H1 (cell line): ENCODE data around the gene ARHGDIB. TPM values are rescaled to one million over a fixed set of nuclear protein-coding genes. Genes with fewer than 3 reads are reported as not detected.

Experiments used
- CTCF ChIA-PET: fragments of 300-600 bp; sonication (Branson Sonifier 250); formaldehyde crosslinking; loops from one replicate; lab custom pipeline; 2021; ENCODE audit not compliant: partially characterized antibody; lab: Charles Lee
- POLR2A ChIA-PET: fragments of 300-600 bp; sonication (Branson Sonifier 250); formaldehyde crosslinking; loops from one replicate; lab custom pipeline; 2021; ENCODE audit warnings: inconsistent platforms; ENCODE audit not compliant: partially characterized antibody; lab: Charles Lee
- DNase-seq, 2 experiments: peaks; one replicate each; pipeline versions ENCODE4 v3.0.0 to v3.0.0-alpha.2; 2010 to 2022; ENCODE audit warnings: low spot score in 2 of 2, low read depth in 1 of 2, mixed read lengths in 1 of 2
- FAIRE-seq: peaks from 2 replicates; lab custom pipeline; 2011; peaks lifted over from hg19 to GRCh38; lab: Jason Lieb, UNC
- H2AFZ ChIP-seq: 2 replicates; pipeline ENCODE4 v1.8.1; 2012; ENCODE audit warnings: low read length, inconsistent platforms
- H2AK5ac ChIP-seq: 2 replicates; pipeline ENCODE4 v1.6.1; 2013; ENCODE audit warnings: low read depth, low read length
- H2BK120ac ChIP-seq: replicated peaks from 2 replicates; pipeline ENCODE3; 2013; ENCODE audit warnings: low read depth, low read length, inconsistent platforms
- H2BK12ac ChIP-seq: 2 replicates; pipeline ENCODE4 v1.6.1; 2013; ENCODE audit warnings: low read depth, low read length
- H2BK15ac ChIP-seq: 2 replicates; pipeline ENCODE4 v1.6.1; 2013; ENCODE audit warnings: low read length
- H2BK20ac ChIP-seq: 2 replicates; pipeline ENCODE4 v1.6.1; 2013; ENCODE audit warnings: low read length
- H2BK5ac ChIP-seq: 2 replicates; pipeline ENCODE4 v1.6.1; 2013; ENCODE audit warnings: low read depth, low read length
- H3K14ac ChIP-seq: 2 replicates; pipeline ENCODE4 v1.6.1; 2013; ENCODE audit warnings: inconsistent platforms; ENCODE audit not compliant: insufficient read length
- H3K18ac ChIP-seq: 2 replicates; pipeline ENCODE4 v1.6.1; 2013; ENCODE audit warnings: low read length; ENCODE audit errors: extremely low read depth
- H3K23ac ChIP-seq: 2 replicates; pipeline ENCODE4 v1.6.1; 2013; ENCODE audit warnings: inconsistent platforms; ENCODE audit not compliant: insufficient read length
- H3K23me2 ChIP-seq: 2 replicates; pipeline ENCODE4 v1.6.1; 2013; ENCODE audit warnings: low read depth, low read length
- H3K27ac ChIP-seq: 2 replicates; pipeline ENCODE4 v1.6.1; 2011; ENCODE audit warnings: low read depth, low read length, inconsistent platforms
- H3K27me3 ChIP-seq, 4 experiments: replicated peaks in 1 of 4; 1 replicate in 1 of 4; 2 replicates in 3 of 4; pipeline versions ENCODE4 v1.6.1 to v1.8.1; 2011 to 2013; ENCODE audit warnings: low read length in 3 of 4, mild to moderate bottlenecking in 3 of 4, inconsistent platforms in 2 of 4, mixed read lengths in 2 of 4, moderate library complexity in 1 of 4; ENCODE audit not compliant: control insufficient read depth in 3 of 4, insufficient read depth in 3 of 4; ENCODE audit errors: extremely low read depth in 1 of 4
- H3K36me3 ChIP-seq, 4 experiments: 2 replicates each; pipeline versions ENCODE4 v1.6.1 to v1.8.1; 2011 to 2013; ENCODE audit warnings: mild to moderate bottlenecking in 4 of 4, low read length in 3 of 4, moderate library complexity in 2 of 4, control low read depth in 1 of 4, inconsistent platforms in 1 of 4; ENCODE audit not compliant: insufficient read depth in 4 of 4, control insufficient read depth in 2 of 4
- H3K4ac ChIP-seq: replicated peaks from 2 replicates; pipeline ENCODE3; 2013; ENCODE audit warnings: low read length, low read depth, mixed read lengths, inconsistent platforms; ENCODE audit not compliant: insufficient read length
- H3K4me1 ChIP-seq, 4 experiments: replicated peaks in 1 of 4; 1 replicate in 1 of 4; 2 replicates in 3 of 4; pipeline versions ENCODE4 v1.6.1 to v1.8.1; 2011 to 2013; ENCODE audit warnings: low read length in 3 of 4, inconsistent platforms in 2 of 4, mixed read lengths in 1 of 4; ENCODE audit not compliant: insufficient read depth in 4 of 4, control insufficient read depth in 3 of 4
- H3K4me2 ChIP-seq, 2 experiments: 2 replicates each; pipeline versions ENCODE4 v1.6.1 to v1.8.1; 2011 to 2013; ENCODE audit warnings: low read depth in 2 of 2, low read length in 2 of 2, control low read depth in 1 of 2, inconsistent platforms in 1 of 2, mild to moderate bottlenecking in 1 of 2; ENCODE audit not compliant: insufficient read depth in 1 of 2
- H3K4me3 ChIP-seq, 4 experiments: fragments of 200-600, 300-600 bp in 1 of 4; sonication (generic), shearing (Covaris generic), sonication (Bioruptor Twin) in 1 of 4; 2 replicates each; pipeline versions ENCODE4 v1.5.1 to v1.8.1; 2011 to 2016; ENCODE audit warnings: low read length in 4 of 4, low read depth in 3 of 4, control low read depth in 2 of 4, inconsistent platforms in 2 of 4, mild to moderate bottlenecking in 2 of 4, mixed read lengths in 1 of 4, moderate library complexity in 1 of 4; ENCODE audit not compliant: insufficient read depth in 2 of 4; ENCODE audit errors: extremely low read depth in 1 of 4
- H3K56ac ChIP-seq: replicated peaks from 2 replicates; pipeline ENCODE3; 2013; ENCODE audit warnings: low read depth, mild to moderate bottlenecking, mixed read lengths, low read length, inconsistent platforms; ENCODE audit not compliant: insufficient read length
- H3K79me1 ChIP-seq: 2 replicates; pipeline ENCODE4 v1.6.1; 2013; ENCODE audit warnings: low read depth, low read length, control low read depth
- H3K79me2 ChIP-seq, 2 experiments: 2 replicates each; pipeline versions ENCODE4 v1.6.1 to v1.8.1; 2012 to 2013; ENCODE audit warnings: low read length in 2 of 2, mild to moderate bottlenecking in 2 of 2, inconsistent platforms in 1 of 2; ENCODE audit not compliant: insufficient read depth in 2 of 2, control insufficient read depth in 1 of 2
- H3K9ac ChIP-seq, 4 experiments: replicated peaks in 1 of 4; 1 replicate in 1 of 4; 2 replicates in 3 of 4; pipeline versions ENCODE4 v1.6.1 to v1.8.1; 2011 to 2013; ENCODE audit warnings: low read depth in 3 of 4, low read length in 3 of 4, control low read depth in 2 of 4, mild to moderate bottlenecking in 2 of 4, moderate library complexity in 2 of 4, inconsistent platforms in 1 of 4; ENCODE audit errors: extremely low read depth in 1 of 4
- H3K9me3 ChIP-seq, 2 experiments: 2 replicates each; pipeline versions ENCODE4 v1.6.1 to v1.8.1; 2012 to 2013; ENCODE audit warnings: mild to moderate bottlenecking in 2 of 2, moderate library complexity in 2 of 2, control low read depth in 1 of 2, inconsistent platforms in 1 of 2, low read depth in 1 of 2, low read length in 1 of 2, mixed read lengths in 1 of 2; ENCODE audit not compliant: insufficient read depth in 2 of 2
- H4K20me1 ChIP-seq, 2 experiments: replicated peaks in 1 of 2; 2 replicates each; pipeline versions ENCODE3 to v1.8.1; 2011 to 2013; ENCODE audit warnings: inconsistent platforms in 2 of 2, low read length in 2 of 2, mild to moderate bottlenecking in 1 of 2; ENCODE audit not compliant: insufficient read depth in 2 of 2, control insufficient read depth in 1 of 2
- H4K5ac ChIP-seq: 2 replicates; pipeline ENCODE4 v1.6.1; 2013; ENCODE audit warnings: low read length, low read depth, mixed read lengths, inconsistent platforms; ENCODE audit not compliant: insufficient read length
- H4K8ac ChIP-seq: 2 replicates; pipeline ENCODE4 v1.8.0; 2013; ENCODE audit warnings: mild to moderate bottlenecking, moderate library complexity, low read length, inconsistent platforms; ENCODE audit not compliant: insufficient read depth; ENCODE audit errors: extremely low read depth
- H4K91ac ChIP-seq: replicated peaks from 2 replicates; pipeline ENCODE3; 2013; ENCODE audit warnings: low read length, mixed read lengths, inconsistent platforms; ENCODE audit not compliant: insufficient read length
- ATF2 ChIP-seq: IDR thresholded peaks from 2 replicates; pipeline ENCODE4 v1.6.1; 2012; ENCODE audit warnings: low read length, inconsistent platforms
- BCL11A ChIP-seq, 2 experiments: IDR thresholded peaks; one replicate each; pipeline ENCODE4 v1.6.1; 2011; ENCODE audit warnings: low read depth in 2 of 2, low read length in 2 of 2, mild to moderate bottlenecking in 2 of 2
- BRCA1 ChIP-seq: IDR thresholded peaks from 2 replicates; pipeline ENCODE4 v1.6.1; 2012; ENCODE audit warnings: low read depth, low read length, improper control_type of control experiment
- CEBPB ChIP-seq: IDR thresholded peaks from 2 replicates; pipeline ENCODE4 v1.6.1; 2012; ENCODE audit warnings: low read depth, low read length
- EZH2 ChIP-seq: fragments of 200-600 bp; sonication (generic); IDR thresholded peaks from 2 replicates; pipeline ENCODE4 v1.7.1; 2012; ENCODE audit warnings: low read depth, mild to moderate bottlenecking, moderate library complexity, low read length, inconsistent platforms; ENCODE audit not compliant: severe bottlenecking
- JUN ChIP-seq: IDR thresholded peaks from 2 replicates; pipeline ENCODE4 v1.6.1; 2011; ENCODE audit warnings: low read depth, mild to moderate bottlenecking, improper control_type of control experiment, low read length
- POLR2AphosphoS5 ChIP-seq: IDR thresholded peaks from 2 replicates; pipeline ENCODE4 v1.6.1; 2011; ENCODE audit warnings: low read depth, low read length
- POU5F1 ChIP-seq: IDR thresholded peaks from 2 replicates; pipeline ENCODE4 v1.6.1; 2011; ENCODE audit warnings: low read depth, mild to moderate bottlenecking, low read length, moderate library complexity
- RFX5 ChIP-seq: IDR thresholded peaks from 2 replicates; pipeline ENCODE4 v1.6.1; 2011; ENCODE audit warnings: low read depth, low read length, improper control_type of control experiment, borderline replicate concordance
- TAF7 ChIP-seq: optimal IDR thresholded peaks from 2 replicates; pipeline ENCODE3; 2011; ENCODE audit warnings: low read depth, mild to moderate bottlenecking, inconsistent platforms, low read length, moderate library complexity, borderline replicate concordance
- TCF12 ChIP-seq: IDR thresholded peaks from 2 replicates; pipeline ENCODE4 v1.6.1; 2011; ENCODE audit warnings: low read depth, mild to moderate bottlenecking, low read length
- TEAD4 ChIP-seq: IDR thresholded peaks from 2 replicates; pipeline ENCODE4 v1.6.1; 2012; ENCODE audit warnings: low read depth, low read length, inconsistent platforms, mixed read lengths
- WGBS, 2 experiments: shearing (Covaris generic) in 1 of 2; methylation state at CpG; one replicate each; pipeline versions ENCODE4 v1.1.6 to v1.1.7; 2013 to 2015; ENCODE audit warnings: low lambda C conversion rate in 2 of 2, mixed read lengths in 2 of 2, inconsistent platforms in 1 of 2, low coverage in 1 of 2, missing lambda C conversion rate in 1 of 2; ENCODE audit not compliant: insufficient replicate concordance in 2 of 2, insufficient coverage in 1 of 2, insufficient read length in 1 of 2; ENCODE audit errors: extremely low coverage in 1 of 2, missing lambda C conversion rate in 1 of 2; 5-methylcytosine and 5-hydroxymethylcytosine counted together
- polyA plus RNA-seq, 7 experiments: library from polyadenylated mRNA; depleted of rRNA in 3 of 7; stranded (reverse) in 5 of 7; unstranded in 2 of 7; fragments of >200 nt in 5 of 7; fragments of 200-250 nt in 2 of 7; gene quantifications; 1 replicate in 5 of 7; 2 replicates in 1 of 7; 4 replicates in 1 of 7; pipeline versions ENCODE4 v1.2.1 to v1.2.3, GENCODE V29; 2011 to 2013; ENCODE audit warnings: missing spikeins in 2 of 7, mixed read lengths in 2 of 7
- total RNA-seq: library from RNA; stranded (reverse); fragmentation: NEBNext Ultra II Directional; extraction: Animal tissue kit (Norgen Biotek cat#: 25700); gene quantifications from 2 replicates; pipeline ENCODE4 v1.2.1, GENCODE V29; 2021
- TF ChIP-seq, protein P1 (sequence below): IDR thresholded peaks from 2 replicates; pipeline ENCODE4 v1.6.1; 2012; ENCODE audit warnings: inconsistent platforms

The ARHGDIB gene
- total and polyA plus RNA-seq, 2 of the 8 experiments (the other 6 are each of a cell fraction or from before 2014, with no cell fraction given), result 0.82 to 1.3 TPM

DNA sequence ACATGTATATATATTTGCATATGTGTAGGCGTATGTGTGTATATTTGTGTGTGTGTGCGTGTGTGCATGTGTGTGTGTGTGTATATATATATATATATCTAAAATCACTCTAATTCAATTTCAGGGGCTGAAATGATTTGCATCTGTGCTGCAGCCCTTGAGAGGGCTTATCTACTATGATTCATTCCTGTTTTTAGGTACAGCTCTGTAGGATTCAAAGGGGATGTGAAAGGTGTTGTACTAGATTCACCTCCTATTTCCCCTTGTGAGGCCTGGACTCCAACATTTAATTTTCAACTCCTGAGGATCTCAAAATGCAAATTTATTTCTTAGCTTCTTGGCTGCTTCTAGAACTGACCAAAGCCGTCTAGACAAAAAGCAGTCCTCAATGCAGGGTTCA, 34.1 kb downstream of the ARHGDIB start:
- no peak overlapping the region for H3K18ac ChIP-seq
- H3K4ac ChIP-seq, result no peak overlapping the region
- H2BK12ac ChIP-seq, result no peak overlapping the region
- H2BK15ac ChIP-seq, result no peak overlapping the region
- no peaks in the 10 kb centered on the region for H3K4me1 ChIP-seq
- ChIA-PET CTCF (interaction anchor here (0.7 to 2.6 kb wide), 2 partner anchors 9 to 25 kb away, joined by 4 to 15 read pairs; no protein-coding TSS in a partner anchor), POLR2A (no interaction called here)
- no peak overlapping the region for H3K4me3 ChIP-seq
- H3K14ac ChIP-seq, result no peak overlapping the region
- no peaks in the 10 kb centered on the region for H3K79me1 ChIP-seq
- no peaks in the 10 kb centered on the region for H3K9me3 ChIP-seq
- H2AK5ac ChIP-seq, result no peak overlapping the region
- no peak overlapping the region for H4K5ac ChIP-seq
- H4K8ac ChIP-seq, result no peak overlapping the region
- TF ChIP-seq BCL11A (IDR thresholded peaks at IDR 0.05; ENCODE audit: low read depth in 2 of 2, low read length in 2 of 2) (no peak), POLR2AphosphoS5 (no peak), EZH2 (no peak), TAF7 (no peak), POU5F1 (no peak), RFX5 (no peak), TEAD4 (no peak), ATF2 (no peak), TCF12 (no peak), CEBPB (no peak), BRCA1 (no peak), JUN (no peak)
- TF ChIP-seq, protein P1, sequence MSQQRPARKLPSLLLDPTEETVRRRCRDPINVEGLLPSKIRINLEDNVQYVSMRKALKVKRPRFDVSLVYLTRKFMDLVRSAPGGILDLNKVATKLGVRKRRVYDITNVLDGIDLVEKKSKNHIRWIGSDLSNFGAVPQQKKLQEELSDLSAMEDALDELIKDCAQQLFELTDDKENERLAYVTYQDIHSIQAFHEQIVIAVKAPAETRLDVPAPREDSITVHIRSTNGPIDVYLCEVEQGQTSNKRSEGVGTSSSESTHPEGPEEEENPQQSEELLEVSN, result no peak
- no peaks in the 10 kb centered on the region for H3K79me2 ChIP-seq
- H4K91ac ChIP-seq, result no peak overlapping the region
- H3K23ac ChIP-seq, result no peak overlapping the region
- no peak overlapping the region for H2BK20ac ChIP-seq
- H3K56ac ChIP-seq, result no peak overlapping the region
- peaks cover 2% of the 10 kb centered on the region; the same call in 1 of the 2 replicates for H3K23me2 ChIP-seq
- H2AFZ ChIP-seq, result no peak overlapping the region
- H4K20me1 ChIP-seq, result no peaks in the 10 kb centered on the region
- H2BK120ac ChIP-seq, result no peak overlapping the region
- no peak overlapping the region for H3K27ac ChIP-seq
- H3K27me3 ChIP-seq, result no peaks in the 10 kb centered on the region
- no peak overlapping the region for H3K9ac ChIP-seq
- H3K36me3 ChIP-seq, result no peaks in the 10 kb centered on the region
- 85% methylated on average over 3 of the region's 3 CpGs; no CpG with 5 or more reads in 1 of the 2 experiments for WGBS, 2 experiments
- no peak overlapping the region for H2BK5ac ChIP-seq
- no peak overlapping the region for H3K4me2 ChIP-seq
- FAIRE-seq, result no peak
- no peak for DNase-seq
